ENCODE measurements around the gene PTBP1.

DNA sequence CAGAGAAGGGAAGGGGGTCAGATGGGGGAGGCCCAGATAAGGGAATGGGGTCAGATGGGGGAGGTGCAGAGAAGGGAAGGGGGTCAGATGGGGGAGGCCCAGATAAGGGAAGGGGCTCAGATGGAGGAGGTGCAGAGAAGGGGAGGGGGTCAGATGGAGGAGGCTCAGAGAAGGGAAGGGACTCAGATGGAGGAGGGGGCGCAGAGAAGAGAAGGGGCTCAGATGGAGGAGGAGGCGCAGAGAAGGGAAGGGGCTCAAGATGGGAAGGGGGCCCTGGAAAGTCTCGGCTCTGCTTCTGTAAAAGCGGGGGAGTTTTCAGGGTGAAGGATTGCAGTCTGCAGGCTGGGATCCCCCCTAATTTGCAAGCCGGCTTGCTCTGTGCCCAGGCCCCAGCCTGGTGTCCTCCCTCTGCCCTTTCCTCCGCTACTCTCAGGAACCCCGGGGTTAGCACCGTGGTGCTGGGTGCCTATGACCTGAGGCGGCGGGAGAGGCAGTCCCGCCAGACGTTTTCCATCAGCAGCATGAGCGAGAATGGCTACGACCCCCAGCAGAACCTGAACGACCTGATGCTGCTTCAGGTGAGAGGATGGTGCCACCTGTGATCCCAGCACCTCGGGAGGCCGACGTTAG is 32.0 kb downstream of the PTBP1 start:
- TF ChIP-seq, protein P1, sequence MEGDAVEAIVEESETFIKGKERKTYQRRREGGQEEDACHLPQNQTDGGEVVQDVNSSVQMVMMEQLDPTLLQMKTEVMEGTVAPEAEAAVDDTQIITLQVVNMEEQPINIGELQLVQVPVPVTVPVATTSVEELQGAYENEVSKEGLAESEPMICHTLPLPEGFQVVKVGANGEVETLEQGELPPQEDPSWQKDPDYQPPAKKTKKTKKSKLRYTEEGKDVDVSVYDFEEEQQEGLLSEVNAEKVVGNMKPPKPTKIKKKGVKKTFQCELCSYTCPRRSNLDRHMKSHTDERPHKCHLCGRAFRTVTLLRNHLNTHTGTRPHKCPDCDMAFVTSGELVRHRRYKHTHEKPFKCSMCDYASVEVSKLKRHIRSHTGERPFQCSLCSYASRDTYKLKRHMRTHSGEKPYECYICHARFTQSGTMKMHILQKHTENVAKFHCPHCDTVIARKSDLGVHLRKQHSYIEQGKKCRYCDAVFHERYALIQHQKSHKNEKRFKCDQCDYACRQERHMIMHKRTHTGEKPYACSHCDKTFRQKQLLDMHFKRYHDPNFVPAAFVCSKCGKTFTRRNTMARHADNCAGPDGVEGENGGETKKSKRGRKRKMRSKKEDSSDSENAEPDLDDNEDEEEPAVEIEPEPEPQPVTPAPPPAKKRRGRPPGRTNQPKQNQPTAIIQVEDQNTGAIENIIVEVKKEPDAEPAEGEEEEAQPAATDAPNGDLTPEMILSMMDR (conservative IDR thresholded peaks at IDR 0.05; ENCODE audit: low read depth in 2 of 2) = no peak
- TF ChIP-seq CREB1 (CRISPR knock-in tag; IDR thresholded peaks at IDR 0.05; ENCODE audit: low read depth) = no peak
- TF ChIP-seq JUNB (IDR thresholded peaks at IDR 0.05; ENCODE audit: unreplicated experiment) = no peak
- TF ChIP-seq EZH2phosphoT487 (IDR thresholded peaks at IDR 0.05; ENCODE audit: unreplicated experiment) = no peak
- TF ChIP-seq EZH2 (IDR thresholded peaks at IDR 0.05; ENCODE audit: low read depth, unreplicated experiment) = no peak
- TF ChIP-seq NANOG (IDR thresholded peaks at IDR 0.05; ENCODE audit: borderline replicate concordance) = no peak
- TF ChIP-seq REST (IDR thresholded peaks at IDR 0.05; ENCODE audit: unreplicated experiment) = no peak
- no peak for TF ChIP-seq ZNF114 (CRISPR knock-in tag; IDR thresholded peaks at IDR 0.05)
- no peak for TF ChIP-seq POLR2AphosphoS5 (IDR thresholded peaks at IDR 0.05; ENCODE audit: low read depth)
